ENCODE data around the gene IL1R2.

DNA sequence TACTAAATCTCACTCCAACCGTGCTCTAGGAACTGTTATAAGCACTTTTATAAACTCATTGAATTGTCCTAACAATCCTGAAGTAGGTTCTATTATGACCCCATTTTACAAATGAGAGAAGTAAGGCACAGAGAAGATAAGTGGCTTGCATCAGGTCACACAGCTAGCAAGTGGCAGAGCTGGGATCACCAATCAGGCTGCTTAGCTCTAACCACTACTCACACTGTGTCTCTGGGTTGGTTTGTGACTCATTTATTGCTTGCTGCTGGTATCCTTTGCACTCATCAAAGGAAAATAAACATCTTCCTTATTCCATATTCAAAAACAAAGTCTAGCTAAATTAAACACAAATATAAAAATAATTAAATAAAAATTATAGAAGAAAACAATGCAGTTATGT, 42.5 kb upstream of the IL1R2 start:
- no peak for TF ChIP-seq KDM5B (IDR thresholded peaks at IDR 0.05; ENCODE audit: insufficient replicate concordance, low read depth, low read length)
- no peak for TF ChIP-seq GABPB2 (CRISPR knock-in tag; conservative IDR thresholded peaks at IDR 0.05)
- TF ChIP-seq, protein P1, sequence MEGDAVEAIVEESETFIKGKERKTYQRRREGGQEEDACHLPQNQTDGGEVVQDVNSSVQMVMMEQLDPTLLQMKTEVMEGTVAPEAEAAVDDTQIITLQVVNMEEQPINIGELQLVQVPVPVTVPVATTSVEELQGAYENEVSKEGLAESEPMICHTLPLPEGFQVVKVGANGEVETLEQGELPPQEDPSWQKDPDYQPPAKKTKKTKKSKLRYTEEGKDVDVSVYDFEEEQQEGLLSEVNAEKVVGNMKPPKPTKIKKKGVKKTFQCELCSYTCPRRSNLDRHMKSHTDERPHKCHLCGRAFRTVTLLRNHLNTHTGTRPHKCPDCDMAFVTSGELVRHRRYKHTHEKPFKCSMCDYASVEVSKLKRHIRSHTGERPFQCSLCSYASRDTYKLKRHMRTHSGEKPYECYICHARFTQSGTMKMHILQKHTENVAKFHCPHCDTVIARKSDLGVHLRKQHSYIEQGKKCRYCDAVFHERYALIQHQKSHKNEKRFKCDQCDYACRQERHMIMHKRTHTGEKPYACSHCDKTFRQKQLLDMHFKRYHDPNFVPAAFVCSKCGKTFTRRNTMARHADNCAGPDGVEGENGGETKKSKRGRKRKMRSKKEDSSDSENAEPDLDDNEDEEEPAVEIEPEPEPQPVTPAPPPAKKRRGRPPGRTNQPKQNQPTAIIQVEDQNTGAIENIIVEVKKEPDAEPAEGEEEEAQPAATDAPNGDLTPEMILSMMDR (IDR thresholded peaks at IDR 0.05 in 2 of 3, conservative IDR thresholded peaks at IDR 0.05 in 1 of 3; ENCODE audit: insufficient read depth in 2 of 3, low read depth in 1 of 3, low read length in 3 of 3) = no peak
- no peak for TF ChIP-seq KLF1 (tag; IDR thresholded peaks at IDR 0.05)
- TF ChIP-seq E4F1 (CRISPR knock-in tag; IDR thresholded peaks at IDR 0.05; ENCODE audit: borderline replicate concordance) = no peak
- TF ChIP-seq MTA1 (IDR thresholded peaks at IDR 0.05; ENCODE audit: borderline replicate concordance) = no peak
- TF ChIP-seq POLR2AphosphoS5 (IDR thresholded peaks at IDR 0.05; ENCODE audit: control insufficient read depth, insufficient read depth, low read depth, low read length) = no peak
- no peak for TF ChIP-seq LEF1 (IDR thresholded peaks at IDR 0.05)
- TF ChIP-seq NR1H2 (CRISPR knock-in tag; IDR thresholded peaks at IDR 0.05) = no peak
- no peak for TF ChIP-seq SPI1 (IDR thresholded peaks at IDR 0.05; ENCODE audit: borderline replicate concordance, low read depth, low read length)
- TF ChIP-seq POLR2A (conservative IDR thresholded peaks at IDR 0.05) = no peak
- TF ChIP-seq JUN (IDR thresholded peaks at IDR 0.05; ENCODE audit: borderline replicate concordance, low read depth, low read length) = no peak
- TF ChIP-seq JUN (CRISPR knock-in tag; IDR thresholded peaks at IDR 0.05; ENCODE audit: borderline replicate concordance) = no peak
- no peak for TF ChIP-seq ZKSCAN8 (CRISPR knock-in tag; IDR thresholded peaks at IDR 0.05)
- no peak for TF ChIP-seq EZH2 (IDR thresholded peaks at IDR 0.05; ENCODE audit: borderline replicate concordance, low read depth, low read length)

All from K562 (cell line).